ENCODE data around the gene ATP13A5.

Gene ATP13A5

GRCh38 chr3:193377591-193377990 lies 962 bp downstream of the ATP13A5 start:
- Mint-ChIP-seq H3K27me3 (ENCODE audit: low read depth, poor library complexity) (peaks cover 9% of the 10 kb centered on the region), H3K27ac (no peak overlapping the region), H3K4me3 (no peak overlapping the region), H3K4me1 (no peaks in the 10 kb centered on the region), H3K9me3 (no peaks in the 10 kb centered on the region), H3K36me3 (ENCODE audit: low read depth) (no peaks in the 10 kb centered on the region)
- TF ChIP-seq CTCF (IDR thresholded peaks at IDR 0.05) = no peak
- no peak for DNase-seq

DNA sequence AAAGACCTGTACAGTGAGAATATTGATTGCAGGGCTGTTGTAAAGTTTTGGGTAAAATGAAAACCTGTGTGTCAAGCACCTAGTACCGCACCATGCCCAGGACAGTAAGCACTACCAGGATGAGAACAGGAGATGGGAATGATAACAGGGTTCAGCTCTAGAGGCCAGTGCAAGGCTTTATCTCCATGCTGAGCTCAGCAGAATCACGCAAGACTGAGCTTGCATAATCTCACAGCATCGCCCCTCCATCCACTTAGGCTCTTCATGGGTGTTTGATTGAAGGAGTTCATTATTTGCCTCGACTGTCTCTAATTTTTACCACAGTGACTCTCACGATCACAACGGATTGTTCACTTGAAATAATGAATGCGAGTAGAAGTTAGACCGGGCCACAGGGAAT lies 2.9 kb downstream of the ATP13A5 start:
- no peak overlapping the region for H3K4me3 Mint-ChIP-seq
- H3K27me3 Mint-ChIP-seq (ENCODE audit: low read depth, poor library complexity) = peaks cover 9% of the 10 kb centered on the region
- H3K9me3 Mint-ChIP-seq = no peaks in the 10 kb centered on the region
- no peaks in the 10 kb centered on the region for H3K4me1 Mint-ChIP-seq
- no peak for DNase-seq
- H3K27ac Mint-ChIP-seq = no peak overlapping the region
- H3K36me3 Mint-ChIP-seq (ENCODE audit: low read depth) = no peaks in the 10 kb centered on the region
- TF ChIP-seq CTCF (IDR thresholded peaks at IDR 0.05) = no peak

DNA sequence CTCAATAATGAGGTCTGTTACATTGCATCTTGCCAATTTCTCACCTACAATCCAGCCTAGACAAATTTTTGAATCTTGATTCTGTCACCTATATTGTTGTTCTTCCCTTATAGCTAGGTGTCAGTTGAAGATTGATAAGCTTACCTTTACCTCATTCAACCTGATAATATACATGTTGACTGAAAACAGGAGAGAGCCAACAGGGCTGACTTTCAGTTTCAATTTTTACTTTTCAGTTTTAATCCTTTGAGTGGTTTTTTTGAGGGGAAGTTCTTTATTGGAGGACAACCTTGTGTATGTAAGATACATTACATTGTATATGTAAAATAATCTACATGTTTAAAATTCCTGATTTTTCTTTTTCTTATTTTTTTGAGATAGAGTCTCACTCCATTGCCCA lies 5.8 kb downstream of the ATP13A5 start:
- Mint-ChIP-seq H3K4me3 (no peak overlapping the region), H3K36me3 (ENCODE audit: low read depth) (no peaks in the 10 kb centered on the region), H3K9me3 (no peaks in the 10 kb centered on the region), H3K27me3 (ENCODE audit: low read depth, poor library complexity) (peaks cover 6% of the 10 kb centered on the region), H3K4me1 (no peaks in the 10 kb centered on the region), H3K27ac (no peak overlapping the region)
- no peak for DNase-seq
- no peak for TF ChIP-seq CTCF (IDR thresholded peaks at IDR 0.05)

DNA sequence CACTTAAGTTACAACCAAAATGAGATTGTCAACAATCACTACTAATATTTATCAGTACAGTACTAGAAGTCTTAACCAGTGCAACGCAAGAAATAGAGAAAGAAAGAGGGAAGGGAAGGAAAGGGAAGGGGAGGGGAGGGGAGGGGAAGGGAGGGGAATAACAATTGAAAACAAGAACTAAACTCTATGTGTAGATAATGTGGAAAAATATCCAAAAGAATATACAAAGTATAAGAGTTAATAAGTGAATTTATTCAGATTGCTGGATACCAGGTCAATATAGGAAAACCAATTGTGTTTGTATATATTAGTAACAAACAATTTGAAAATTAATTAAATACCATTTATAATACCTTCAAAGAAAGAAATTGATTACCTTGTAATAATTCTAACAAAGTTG lies 10.7 kb downstream of the ATP13A5 start:
- H3K27me3 Mint-ChIP-seq (ENCODE audit: low read depth, poor library complexity) = peaks cover 6% of the 10 kb centered on the region
- H3K4me3 Mint-ChIP-seq = no peak overlapping the region
- no peak for TF ChIP-seq CTCF (IDR thresholded peaks at IDR 0.05)
- DNase-seq = no peak
- H3K9me3 Mint-ChIP-seq = no peaks in the 10 kb centered on the region
- H3K27ac Mint-ChIP-seq = no peak overlapping the region
- H3K4me1 Mint-ChIP-seq = no peaks in the 10 kb centered on the region
- no peaks in the 10 kb centered on the region for H3K36me3 Mint-ChIP-seq (ENCODE audit: low read depth)

GRCh38 chr3:193357291-193357690 lies 21.3 kb downstream of the ATP13A5 start:
- H3K4me1 Mint-ChIP-seq = no peaks in the 10 kb centered on the region
- no peak for TF ChIP-seq CTCF (IDR thresholded peaks at IDR 0.05)
- no peak overlapping the region for H3K27ac Mint-ChIP-seq
- H3K27me3 Mint-ChIP-seq (ENCODE audit: low read depth, poor library complexity) = peaks cover 5% of the 10 kb centered on the region
- DNase-seq = no peak
- H3K4me3 Mint-ChIP-seq = no peak overlapping the region
- H3K36me3 Mint-ChIP-seq (ENCODE audit: low read depth) = no peaks in the 10 kb centered on the region
- H3K9me3 Mint-ChIP-seq = no peaks in the 10 kb centered on the region

DNA sequence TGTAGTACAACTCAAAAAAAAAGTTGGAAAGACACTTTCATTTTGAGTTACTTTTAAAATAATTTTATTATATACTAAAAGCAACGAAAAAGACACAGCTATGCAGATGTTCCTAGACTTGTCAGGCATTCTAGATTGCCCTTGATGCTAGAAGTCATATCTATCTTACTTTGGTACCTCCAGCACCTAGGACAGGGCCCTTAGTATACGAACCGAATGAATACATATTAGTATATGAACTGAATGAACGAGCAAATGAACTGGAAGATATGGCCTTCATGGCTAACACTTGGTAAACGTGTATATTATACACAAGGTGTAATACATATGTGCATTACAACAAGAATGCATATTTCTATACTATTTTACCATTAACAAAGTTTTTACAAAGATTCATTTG lies 24.1 kb downstream of the ATP13A5 start:
- no peak for DNase-seq

More for the DNA sequence above, 24.1 kb downstream of the ATP13A5 start:
- no peaks in the 10 kb centered on the region for H3K4me1 Mint-ChIP-seq
- H3K27ac Mint-ChIP-seq = no peak overlapping the region
- no peak overlapping the region for H3K4me3 Mint-ChIP-seq
- H3K9me3 Mint-ChIP-seq = no peaks in the 10 kb centered on the region
- H3K27me3 Mint-ChIP-seq (ENCODE audit: low read depth, poor library complexity) = peaks cover 3% of the 10 kb centered on the region
- no peak for TF ChIP-seq CTCF (IDR thresholded peaks at IDR 0.05)
- no peaks in the 10 kb centered on the region for H3K36me3 Mint-ChIP-seq (ENCODE audit: low read depth)
